ENCODE data around the gene CELSR1. TPM values are rescaled to one million over a fixed set of nuclear protein-coding genes. Genes with fewer than 3 reads are reported as not detected.

Gene CELSR1
- total and polyA plus RNA-seq, 2 of the 13 experiments (the other 11 are each of a cell fraction or from before 2014, with no cell fraction given): 0.78 to 1.8 TPM

DNA sequence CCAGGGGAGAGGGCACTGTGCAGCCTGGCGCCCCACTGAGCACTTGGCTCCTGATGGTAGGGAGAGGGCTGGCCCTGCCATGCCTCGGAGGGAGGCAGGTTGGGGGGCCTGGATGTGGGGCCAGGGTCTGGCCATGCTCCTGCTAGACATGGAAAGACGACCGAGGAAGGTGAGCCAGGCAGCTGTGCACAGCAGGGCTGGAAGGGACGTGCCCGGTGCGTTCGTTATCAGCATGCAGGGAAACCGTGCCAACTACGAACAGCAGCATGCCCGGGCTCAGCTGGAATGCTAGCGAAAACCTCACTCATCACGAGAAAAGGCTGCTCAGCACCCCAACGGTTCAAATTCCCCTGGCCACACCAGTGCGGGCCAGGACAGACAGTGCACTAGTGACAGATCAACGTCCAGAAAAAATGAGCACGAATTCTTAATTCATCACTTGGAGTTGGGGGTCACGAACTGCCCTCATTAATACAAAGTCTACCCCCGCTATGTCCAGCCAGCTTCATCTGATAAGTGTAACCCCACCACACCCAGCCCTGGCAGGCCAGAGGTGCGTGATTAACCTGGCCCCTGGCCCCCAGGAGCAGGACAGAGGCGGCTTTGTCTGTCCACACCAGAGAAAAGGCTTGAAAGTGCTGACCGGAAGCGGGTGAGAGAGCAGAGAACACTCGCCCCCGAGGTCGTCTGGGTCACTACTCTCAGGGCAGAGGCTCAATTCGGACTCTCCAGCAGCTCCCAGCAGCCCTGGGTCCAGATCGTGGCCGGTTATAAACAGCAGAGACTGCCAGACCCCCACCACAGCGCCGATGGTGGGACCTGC, 84.2 kb downstream of the CELSR1 start (continued):
- TF ChIP-seq ZFYVE20 (CRISPR knock-in tag; IDR thresholded peaks at IDR 0.05; ENCODE audit: borderline replicate concordance, low read depth) (no peak), MTA3 (CRISPR knock-in tag; IDR thresholded peaks at IDR 0.05) (no peak), ZNF672 (CRISPR knock-in tag; IDR thresholded peaks at IDR 0.05) (no peak), SRSF4 (IDR thresholded peaks at IDR 0.05; ENCODE audit: low read depth, low read length, poor library complexity, severe bottlenecking) (no peak), SAFB2 (CRISPR knock-in tag; IDR thresholded peaks at IDR 0.05; ENCODE audit: borderline replicate concordance, low read depth) (no peak), ESRRA (CRISPR knock-in tag; IDR thresholded peaks at IDR 0.05; ENCODE audit: low read depth) (peak; percentile 94; the same call in 1 of the 2 replicates), ELF3 (CRISPR knock-in tag; IDR thresholded peaks at IDR 0.05) (peak; percentile 66; the same call in 1 of the 2 replicates), ZNF530 (CRISPR knock-in tag; IDR thresholded peaks at IDR 0.05; ENCODE audit: low read depth) (no peak), NFKBIZ (CRISPR knock-in tag; IDR thresholded peaks at IDR 0.05) (peak; percentile 75; the same call in 1 of the 2 replicates), RBAK (CRISPR knock-in tag; IDR thresholded peaks at IDR 0.05) (no peak), ZNF230 (CRISPR knock-in tag; IDR thresholded peaks at IDR 0.05) (no peak; the same call in 1 of the 2 replicates), SKI (IDR thresholded peaks at IDR 0.05; ENCODE audit: partially characterized antibody) (peak; percentile 86)
- TF ChIP-seq, protein P1, sequence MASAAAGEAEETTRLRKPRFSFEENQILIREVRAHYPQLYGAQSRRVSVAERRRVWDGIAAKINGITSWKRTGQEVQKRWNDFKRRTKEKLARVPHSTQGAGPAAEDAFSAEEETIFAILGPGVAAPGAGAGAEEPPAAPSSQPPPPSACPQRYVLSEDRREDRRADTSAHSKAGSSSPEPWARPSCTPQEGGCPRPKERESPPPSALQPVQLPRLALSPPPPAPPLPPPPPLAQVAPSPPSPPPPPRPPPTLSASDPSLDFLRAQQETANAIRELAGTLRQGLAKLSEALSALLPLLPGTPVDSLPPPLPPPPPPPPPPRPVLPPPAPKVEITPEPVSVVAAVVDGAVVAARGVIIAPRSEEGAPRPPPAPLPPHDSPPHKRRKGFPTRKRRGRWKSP (CRISPR knock-in tag; IDR thresholded peaks at IDR 0.05): no peak
- TF ChIP-seq, protein P2, sequence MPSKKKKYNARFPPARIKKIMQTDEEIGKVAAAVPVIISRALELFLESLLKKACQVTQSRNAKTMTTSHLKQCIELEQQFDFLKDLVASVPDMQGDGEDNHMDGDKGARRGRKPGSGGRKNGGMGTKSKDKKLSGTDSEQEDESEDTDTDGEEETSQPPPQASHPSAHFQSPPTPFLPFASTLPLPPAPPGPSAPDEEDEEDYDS (CRISPR knock-in tag; IDR thresholded peaks at IDR 0.05): peak; percentile 56; the same call in 1 of the 2 replicates
- TF ChIP-seq, protein P3, sequence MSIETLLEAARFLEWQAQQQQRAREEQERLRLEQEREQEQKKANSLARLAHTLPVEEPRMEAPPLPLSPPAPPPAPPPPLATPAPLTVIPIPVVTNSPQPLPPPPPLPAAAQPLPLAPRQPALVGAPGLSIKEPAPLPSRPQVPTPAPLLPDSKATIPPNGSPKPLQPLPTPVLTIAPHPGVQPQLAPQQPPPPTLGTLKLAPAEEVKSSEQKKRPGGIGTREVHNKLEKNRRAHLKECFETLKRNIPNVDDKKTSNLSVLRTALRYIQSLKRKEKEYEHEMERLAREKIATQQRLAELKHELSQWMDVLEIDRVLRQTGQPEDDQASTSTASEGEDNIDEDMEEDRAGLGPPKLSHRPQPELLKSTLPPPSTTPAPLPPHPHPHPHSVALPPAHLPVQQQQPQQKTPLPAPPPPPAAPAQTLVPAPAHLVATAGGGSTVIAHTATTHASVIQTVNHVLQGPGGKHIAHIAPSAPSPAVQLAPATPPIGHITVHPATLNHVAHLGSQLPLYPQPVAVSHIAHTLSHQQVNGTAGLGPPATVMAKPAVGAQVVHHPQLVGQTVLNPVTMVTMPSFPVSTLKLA (IDR thresholded peaks at IDR 0.05): no peak
- TF ChIP-seq, protein P4, sequence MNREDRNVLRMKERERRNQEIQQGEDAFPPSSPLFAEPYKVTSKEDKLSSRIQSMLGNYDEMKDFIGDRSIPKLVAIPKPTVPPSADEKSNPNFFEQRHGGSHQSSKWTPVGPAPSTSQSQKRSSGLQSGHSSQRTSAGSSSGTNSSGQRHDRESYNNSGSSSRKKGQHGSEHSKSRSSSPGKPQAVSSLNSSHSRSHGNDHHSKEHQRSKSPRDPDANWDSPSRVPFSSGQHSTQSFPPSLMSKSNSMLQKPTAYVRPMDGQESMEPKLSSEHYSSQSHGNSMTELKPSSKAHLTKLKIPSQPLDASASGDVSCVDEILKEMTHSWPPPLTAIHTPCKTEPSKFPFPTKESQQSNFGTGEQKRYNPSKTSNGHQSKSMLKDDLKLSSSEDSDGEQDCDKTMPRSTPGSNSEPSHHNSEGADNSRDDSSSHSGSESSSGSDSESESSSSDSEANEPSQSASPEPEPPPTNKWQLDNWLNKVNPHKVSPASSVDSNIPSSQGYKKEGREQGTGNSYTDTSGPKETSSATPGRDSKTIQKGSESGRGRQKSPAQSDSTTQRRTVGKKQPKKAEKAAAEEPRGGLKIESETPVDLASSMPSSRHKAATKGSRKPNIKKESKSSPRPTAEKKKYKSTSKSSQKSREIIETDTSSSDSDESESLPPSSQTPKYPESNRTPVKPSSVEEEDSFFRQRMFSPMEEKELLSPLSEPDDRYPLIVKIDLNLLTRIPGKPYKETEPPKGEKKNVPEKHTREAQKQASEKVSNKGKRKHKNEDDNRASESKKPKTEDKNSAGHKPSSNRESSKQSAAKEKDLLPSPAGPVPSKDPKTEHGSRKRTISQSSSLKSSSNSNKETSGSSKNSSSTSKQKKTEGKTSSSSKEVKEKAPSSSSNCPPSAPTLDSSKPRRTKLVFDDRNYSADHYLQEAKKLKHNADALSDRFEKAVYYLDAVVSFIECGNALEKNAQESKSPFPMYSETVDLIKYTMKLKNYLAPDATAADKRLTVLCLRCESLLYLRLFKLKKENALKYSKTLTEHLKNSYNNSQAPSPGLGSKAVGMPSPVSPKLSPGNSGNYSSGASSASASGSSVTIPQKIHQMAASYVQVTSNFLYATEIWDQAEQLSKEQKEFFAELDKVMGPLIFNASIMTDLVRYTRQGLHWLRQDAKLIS (CRISPR knock-in tag; IDR thresholded peaks at IDR 0.05): no peak
- TF ChIP-seq, protein P5, sequence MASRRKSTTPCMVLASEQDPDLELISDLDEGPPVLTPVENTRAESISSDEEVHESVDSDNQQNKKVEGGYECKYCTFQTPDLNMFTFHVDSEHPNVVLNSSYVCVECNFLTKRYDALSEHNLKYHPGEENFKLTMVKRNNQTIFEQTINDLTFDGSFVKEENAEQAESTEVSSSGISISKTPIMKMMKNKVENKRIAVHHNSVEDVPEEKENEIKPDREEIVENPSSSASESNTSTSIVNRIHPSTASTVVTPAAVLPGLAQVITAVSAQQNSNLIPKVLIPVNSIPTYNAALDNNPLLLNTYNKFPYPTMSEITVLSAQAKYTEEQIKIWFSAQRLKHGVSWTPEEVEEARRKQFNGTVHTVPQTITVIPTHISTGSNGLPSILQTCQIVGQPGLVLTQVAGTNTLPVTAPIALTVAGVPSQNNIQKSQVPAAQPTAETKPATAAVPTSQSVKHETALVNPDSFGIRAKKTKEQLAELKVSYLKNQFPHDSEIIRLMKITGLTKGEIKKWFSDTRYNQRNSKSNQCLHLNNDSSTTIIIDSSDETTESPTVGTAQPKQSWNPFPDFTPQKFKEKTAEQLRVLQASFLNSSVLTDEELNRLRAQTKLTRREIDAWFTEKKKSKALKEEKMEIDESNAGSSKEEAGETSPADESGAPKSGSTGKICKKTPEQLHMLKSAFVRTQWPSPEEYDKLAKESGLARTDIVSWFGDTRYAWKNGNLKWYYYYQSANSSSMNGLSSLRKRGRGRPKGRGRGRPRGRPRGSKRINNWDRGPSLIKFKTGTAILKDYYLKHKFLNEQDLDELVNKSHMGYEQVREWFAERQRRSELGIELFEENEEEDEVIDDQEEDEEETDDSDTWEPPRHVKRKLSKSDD (CRISPR knock-in tag; IDR thresholded peaks at IDR 0.05; ENCODE audit: low read depth): peak; percentile 52; the same call in 1 of the 2 replicates
